Heart left ventricle (tissue), 13 donors: ENCODE results near the gene DHRS3.

Source experiments
- POLR2A ChIP-seq, 2 donors: fragments of 450-650 bp; IDR thresholded peaks; one replicate each; pipeline ENCODE4 v1.6.1; 2017; ENCODE audit warnings: antibody characterized with exemption in 2 of 2, mild to moderate bottlenecking in 2 of 2, moderate library complexity in 2 of 2
- TF ChIP-seq, protein P1 (sequence below), 12 donors: fragments of 200-600 bp; sonication (generic) in 4 of 12; IDR thresholded peaks; one replicate each; pipeline versions ENCODE4 v1.5.0 to v1.8.0; 2018 to 2022; ENCODE audit warnings: antibody characterized with exemption in 12 of 12, mild to moderate bottlenecking in 5 of 12
- donor health status: ischemic (EF 13 %, LVEDD 7.1; RV severe dilation, severe dysfunction).
- donor health status: DM: no; HTN: yes; CAD: no.
- donor health status: DM: no; HTN: no; CAD: no.
- donor health status: ischemic (EF 25% LVEDD 6.9; RV normal size, moderate dysfunction).
- donor health status: ischemic (EF 25% LVEDD 5.7; RV mildly dilated, moderate dysfunction).
- donor health status: ischemic (EF 35%, LVEDD 5.7; RV mildly dilated, moderate dysfunction).
- donor health status: nonischemic (EF 11% LVEDD 7.7; RV severe dilation, severe dysfunction).
- donor health status: DM: yes; HTN: yes; CAD: no.
- donor health status: PGD.
- donor health status: ischemic (EF 29% LVEDD 5.4; RV normal size, mild dysfunction).
- donor health status: nonischemic (EF 23%, LVEDD 6.1; RV moderate dilation, normal function).

DNA sequence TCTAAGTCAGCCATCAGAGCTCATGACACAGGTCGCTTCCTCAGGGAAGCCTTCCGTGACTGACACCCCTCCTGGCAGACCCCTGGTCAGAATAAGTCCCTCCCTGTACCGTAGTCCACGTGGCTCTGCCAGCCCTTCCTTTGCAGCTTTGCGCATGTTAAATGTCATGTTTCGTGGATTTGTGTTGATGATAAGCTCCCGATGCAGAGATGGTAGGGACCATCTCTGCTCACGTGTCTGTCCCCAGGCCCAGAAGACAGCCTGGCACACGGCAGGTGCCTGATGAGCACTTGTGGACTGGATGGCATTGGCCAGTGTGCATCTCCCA is 75.9 kb downstream of the DHRS3 start:
- TF ChIP-seq, protein P1, sequence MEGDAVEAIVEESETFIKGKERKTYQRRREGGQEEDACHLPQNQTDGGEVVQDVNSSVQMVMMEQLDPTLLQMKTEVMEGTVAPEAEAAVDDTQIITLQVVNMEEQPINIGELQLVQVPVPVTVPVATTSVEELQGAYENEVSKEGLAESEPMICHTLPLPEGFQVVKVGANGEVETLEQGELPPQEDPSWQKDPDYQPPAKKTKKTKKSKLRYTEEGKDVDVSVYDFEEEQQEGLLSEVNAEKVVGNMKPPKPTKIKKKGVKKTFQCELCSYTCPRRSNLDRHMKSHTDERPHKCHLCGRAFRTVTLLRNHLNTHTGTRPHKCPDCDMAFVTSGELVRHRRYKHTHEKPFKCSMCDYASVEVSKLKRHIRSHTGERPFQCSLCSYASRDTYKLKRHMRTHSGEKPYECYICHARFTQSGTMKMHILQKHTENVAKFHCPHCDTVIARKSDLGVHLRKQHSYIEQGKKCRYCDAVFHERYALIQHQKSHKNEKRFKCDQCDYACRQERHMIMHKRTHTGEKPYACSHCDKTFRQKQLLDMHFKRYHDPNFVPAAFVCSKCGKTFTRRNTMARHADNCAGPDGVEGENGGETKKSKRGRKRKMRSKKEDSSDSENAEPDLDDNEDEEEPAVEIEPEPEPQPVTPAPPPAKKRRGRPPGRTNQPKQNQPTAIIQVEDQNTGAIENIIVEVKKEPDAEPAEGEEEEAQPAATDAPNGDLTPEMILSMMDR (IDR thresholded peaks at IDR 0.05): no peak
- TF ChIP-seq POLR2A (IDR thresholded peaks at IDR 0.05): no peak
